Measurements from ENCODE around the gene PACS2.
"Not testable (repeated sequence)": the region's sequence is repeated elsewhere in the genome, so short reads cannot be mapped to it uniquely, and the experiment has no call there.

The PACS2 gene

GRCh38 chr14:105351410-105351809 is 36.9 kb downstream of the PACS2 start:
- ATAC-seq (no peak), DNase-seq (no peak)

- peak; percentile 96 for ATAC-seq
These were observed 37.6 kb downstream of the PACS2 start for GRCh38 chr14:105351920-105352851.

GRCh38 chr14:105353136-105353535 is 38.6 kb downstream of the PACS2 start:
- no peak for DNase-seq
- ATAC-seq = no peak

More at GRCh38 chr14:105351920-105352851, 37.6 kb downstream of the PACS2 start:
- peak; percentile 89 for DNase-seq

GRCh38 chr14:105354541-105354940 is 40.0 kb downstream of the PACS2 start:
- DNase-seq = no peak
- ATAC-seq = no peak

- no peak for ATAC-seq
- no peak for DNase-seq
These were observed 40.6 kb downstream of the PACS2 start for GRCh38 chr14:105355049-105355575.

- DNase-seq (no peak), ATAC-seq (no peak)
These were observed 41.5 kb downstream of the PACS2 start for GRCh38 chr14:105355850-105356604.

GRCh38 chr14:105356927-105357326 is 42.4 kb downstream of the PACS2 start:
- ATAC-seq (no peak), DNase-seq (no peak)

- ATAC-seq (peak; percentile 20), DNase-seq (no peak)
These were observed 43.1 kb downstream of the PACS2 start for GRCh38 chr14:105357626-105358025.

- no peak for ATAC-seq
- no peak for DNase-seq
These were observed 43.7 kb downstream of the PACS2 start for GRCh38 chr14:105358140-105358846.

- ATAC-seq (no peak), DNase-seq (no peak)
These were observed 44.4 kb downstream of the PACS2 start for GRCh38 chr14:105358943-105359342.

GRCh38 chr14:105361412-105361811 is 46.9 kb downstream of the PACS2 start:
- ATAC-seq = not testable (repeated sequence)

GRCh38 chr14:105363847-105364708 is 49.5 kb downstream of the PACS2 start:
- ATAC-seq (peak; percentile 33), DNase-seq (peak; percentile 47)

More at GRCh38 chr14:105361412-105361811, 46.9 kb downstream of the PACS2 start:
- not testable (repeated sequence) for DNase-seq

- ATAC-seq (no peak), DNase-seq (no peak)
These were observed 50.6 kb downstream of the PACS2 start for GRCh38 chr14:105365101-105365500.

GRCh38 chr14:105365681-105366080 is 51.1 kb downstream of the PACS2 start:
- no peak for DNase-seq
- ATAC-seq = no peak

- no peak for DNase-seq
- no peak for ATAC-seq
These were observed 52.0 kb downstream of the PACS2 start for GRCh38 chr14:105366386-105367074.

GRCh38 chr14:105367116-105368031 is 52.8 kb downstream of the PACS2 start:
- no peak for DNase-seq
- ATAC-seq = no peak

GRCh38 chr14:105368032-105368417 is 53.5 kb downstream of the PACS2 start:
- no peak for ATAC-seq

GRCh38 chr14:105368426-105368825 is 53.9 kb downstream of the PACS2 start:
- DNase-seq (no peak), ATAC-seq (no peak)

More at GRCh38 chr14:105368032-105368417, 53.5 kb downstream of the PACS2 start:
- DNase-seq = no peak

- ATAC-seq (no peak), DNase-seq (no peak)
These were observed 54.5 kb downstream of the PACS2 start for GRCh38 chr14:105368910-105369652.

Measured in stimulated activated naive CD8-positive, alpha-beta T cell treated with anti-CD3 and anti-CD28 coated beads, Interleukin-15, Interleukin-2, amounts not matched to agents 100 U/mL and 50 U/mL, for 24 hours (primary cell).